Kidney (tissue), 14 donors: Measurements from ENCODE around the gene HFM1. TPM values are rescaled to one million over a fixed set of nuclear protein-coding genes. Genes with fewer than 3 reads are reported as not detected.

Source experiments
- DNase-seq, 5 donors: peaks; one replicate each; pipeline ENCODE4 v3.0.0-alpha.2; 2013 to 2020
- FAIRE-seq: peaks from 2 replicates; lab custom pipeline; 2012; peaks lifted over from hg19 to GRCh38; lab: Jason Lieb, UNC
- H3K27ac ChIP-seq, 2 donors: one replicate each; pipeline ENCODE4 v1.7.0; 2013; ENCODE audit warnings: low read depth in 2 of 2, low read length in 2 of 2, inconsistent platforms in 1 of 2
- H3K27me3 ChIP-seq: one replicate; pipeline ENCODE4 v1.7.1; 2013; ENCODE audit warnings: low read length, inconsistent platforms; ENCODE audit not compliant: control insufficient read depth, insufficient read depth
- H3K36me3 ChIP-seq, 3 donors: one replicate each; pipeline versions ENCODE4 v1.7.0 to v1.7.1; 2013; ENCODE audit warnings: low read length in 3 of 3, control low read depth in 1 of 3, inconsistent platforms in 1 of 3; ENCODE audit not compliant: insufficient read depth in 3 of 3, control insufficient read depth in 2 of 3
- H3K4me1 ChIP-seq, 3 donors: one replicate each; pipeline versions ENCODE4 v1.7.0 to v1.7.1; 2013; ENCODE audit warnings: low read length in 3 of 3, inconsistent platforms in 1 of 3, low read depth in 1 of 3; ENCODE audit not compliant: control insufficient read depth in 2 of 3, insufficient read depth in 2 of 3
- H3K4me3 ChIP-seq, 3 donors: one replicate each; pipeline versions ENCODE4 v1.7.0 to v1.8.1; 2013; ENCODE audit warnings: low read length in 3 of 3, control low read depth in 1 of 3, inconsistent platforms in 1 of 3
- H3K9ac ChIP-seq, 3 donors: one replicate each; pipeline versions ENCODE4 v1.7.0 to v1.7.1; 2013; ENCODE audit warnings: low read length in 3 of 3, control low read depth in 1 of 3, inconsistent platforms in 1 of 3
- H3K9me3 ChIP-seq, 3 donors: one replicate each; pipeline versions ENCODE4 v1.7.0 to v1.7.1; 2013; ENCODE audit warnings: low read length in 3 of 3, control low read depth in 1 of 3, inconsistent platforms in 1 of 3; ENCODE audit not compliant: control insufficient read depth in 2 of 3, insufficient read depth in 1 of 3
- intact Hi-C: fragments of 100-400 bp; cut with DNase I; formaldehyde crosslinking; loops from one replicate; pipeline ENCODE4 v1.11.1; 2022
- polyA plus RNA-seq: library from polyadenylated mRNA; stranded (reverse); fragments of 350-450 nt; fragmentation: Illumina TruSeq; extraction: RNeasy Lipid Tissue Mini Kit (QIAGEN cat#74804); gene quantifications from one replicate; pipeline ENCODE4 v1.2.3, GENCODE V29; 2014; ENCODE audit warnings: low read depth, low replicate concordance; ENCODE audit not compliant: insufficient read depth
- total RNA-seq: library from RNA; stranded (reverse); fragmentation: NEBNext Ultra II Directional; extraction: Animal tissue kit (Norgen Biotek cat#: 25700); gene quantifications from one replicate; pipeline ENCODE4 v1.2.1, GENCODE V29; 2021
- TF ChIP-seq, protein P1 (sequence below): IDR thresholded peaks from 3 replicates; pipeline ENCODE4 v1.5.1; 2012; ENCODE audit warnings: mild to moderate bottlenecking, moderate library complexity, borderline replicate concordance; ENCODE audit not compliant: insufficient read depth; ENCODE audit errors: extremely low read depth
- donor health status: control.
- donor health status: control.
- donor health status: control.
- donor health status: control.
- donor health status: control.
- donor health status: DM: yes; HTN: yes; CAD: no.
- donor health status: Normal renal cell carcinoma (clear cell type).

HFM1 gene
- total and polyA plus RNA-seq, 2 donors from 2014 or later: 1.2 TPM

DNA sequence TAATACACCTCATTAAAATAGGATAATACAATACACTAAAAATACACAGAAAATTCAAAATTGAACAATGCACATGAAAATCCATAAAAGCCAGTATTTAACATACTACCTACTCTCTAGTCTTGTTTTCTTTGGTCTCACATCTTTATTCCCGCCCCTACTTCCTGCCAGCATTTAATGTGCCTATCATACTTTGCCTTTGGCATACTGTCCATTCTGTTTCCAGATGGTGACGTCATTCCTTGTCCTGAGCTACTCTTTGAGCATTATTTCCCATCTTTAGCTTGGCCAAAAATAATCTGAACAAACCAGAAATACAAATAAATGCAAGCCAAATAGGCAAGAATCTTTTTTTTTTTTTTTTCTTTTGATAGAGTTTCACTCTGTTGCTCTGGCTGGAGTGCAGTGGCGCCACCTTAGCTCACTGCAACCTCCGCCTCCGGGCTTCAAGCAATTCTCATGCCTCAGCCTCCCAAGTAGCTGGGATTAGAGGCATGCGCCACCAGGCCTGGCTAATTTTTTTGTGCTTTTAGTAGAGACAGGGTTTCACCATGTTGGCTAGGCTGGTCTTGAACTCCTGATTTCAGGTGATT, 4.4 kb downstream of the HFM1 start:
- TF ChIP-seq, protein P1, sequence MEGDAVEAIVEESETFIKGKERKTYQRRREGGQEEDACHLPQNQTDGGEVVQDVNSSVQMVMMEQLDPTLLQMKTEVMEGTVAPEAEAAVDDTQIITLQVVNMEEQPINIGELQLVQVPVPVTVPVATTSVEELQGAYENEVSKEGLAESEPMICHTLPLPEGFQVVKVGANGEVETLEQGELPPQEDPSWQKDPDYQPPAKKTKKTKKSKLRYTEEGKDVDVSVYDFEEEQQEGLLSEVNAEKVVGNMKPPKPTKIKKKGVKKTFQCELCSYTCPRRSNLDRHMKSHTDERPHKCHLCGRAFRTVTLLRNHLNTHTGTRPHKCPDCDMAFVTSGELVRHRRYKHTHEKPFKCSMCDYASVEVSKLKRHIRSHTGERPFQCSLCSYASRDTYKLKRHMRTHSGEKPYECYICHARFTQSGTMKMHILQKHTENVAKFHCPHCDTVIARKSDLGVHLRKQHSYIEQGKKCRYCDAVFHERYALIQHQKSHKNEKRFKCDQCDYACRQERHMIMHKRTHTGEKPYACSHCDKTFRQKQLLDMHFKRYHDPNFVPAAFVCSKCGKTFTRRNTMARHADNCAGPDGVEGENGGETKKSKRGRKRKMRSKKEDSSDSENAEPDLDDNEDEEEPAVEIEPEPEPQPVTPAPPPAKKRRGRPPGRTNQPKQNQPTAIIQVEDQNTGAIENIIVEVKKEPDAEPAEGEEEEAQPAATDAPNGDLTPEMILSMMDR: no peak
- FAIRE-seq (no peak), DNase-seq (no peak)
- no peak overlapping the region for H3K4me3 ChIP-seq
- no peaks in the 10 kb centered on the region for H3K4me1 ChIP-seq
- no peaks in the 10 kb centered on the region for H3K27me3 ChIP-seq
- no peak overlapping the region for H3K27ac ChIP-seq
- H3K36me3 ChIP-seq: no peaks in the 10 kb centered on the region
- no peaks in the 10 kb centered on the region for H3K9me3 ChIP-seq
- intact Hi-C loops: no loop called here
- no peak overlapping the region for H3K9ac ChIP-seq

DNA sequence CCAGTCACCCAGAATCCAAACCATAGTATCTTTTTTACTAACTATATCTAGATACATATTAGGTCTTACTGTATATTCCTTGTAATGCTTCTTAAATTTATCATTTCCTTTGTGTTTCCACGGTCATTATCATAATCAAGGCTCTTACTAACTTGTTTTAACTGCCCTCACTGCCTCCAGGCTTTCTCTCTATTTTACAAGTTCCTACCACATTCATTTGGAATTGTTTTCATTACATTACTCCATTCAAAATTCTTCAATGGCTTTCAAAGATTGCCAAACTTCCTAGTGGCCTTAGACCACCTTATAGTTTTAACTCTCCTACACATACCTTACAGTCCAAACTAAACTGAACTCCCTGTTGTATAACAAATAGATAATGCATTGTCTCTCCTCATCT, 6.3 kb downstream of the HFM1 start:
- no peak overlapping the region for H3K27ac ChIP-seq

DNA sequence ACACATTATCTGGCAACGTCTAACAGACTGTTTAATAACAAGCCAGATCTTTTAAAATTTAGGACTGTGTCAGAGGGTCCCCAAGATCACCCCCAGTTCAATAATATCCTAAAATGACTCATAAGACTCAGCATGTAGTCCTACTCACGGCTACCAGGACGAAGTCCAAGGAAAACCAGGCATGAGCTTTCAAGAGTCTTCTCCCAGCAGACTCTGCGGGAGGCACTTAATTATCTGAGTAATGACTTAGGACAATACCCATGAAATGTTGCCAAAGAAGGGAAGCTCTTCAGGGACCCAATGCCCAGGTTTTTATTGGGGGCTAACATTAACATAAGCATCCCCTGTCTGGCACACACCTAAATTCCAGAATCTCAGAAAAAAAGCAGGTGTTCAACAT, 7.0 kb downstream of the HFM1 start:
- H3K36me3 ChIP-seq: no peaks in the 10 kb centered on the region
- H3K9me3 ChIP-seq: no peaks in the 10 kb centered on the region
- FAIRE-seq (no peak), DNase-seq (peak in 2 of 5 donors; percentile 15 to 21)
- intact Hi-C loops: no loop called here
- no peak overlapping the region for H3K27ac ChIP-seq
- H3K27me3 ChIP-seq: no peaks in the 10 kb centered on the region
- H3K4me3 ChIP-seq: no peak overlapping the region
- no peaks in the 10 kb centered on the region for H3K4me1 ChIP-seq
- TF ChIP-seq, protein P1: no peak
- H3K9ac ChIP-seq: no peak overlapping the region

More for the DNA sequence above, 6.3 kb downstream of the HFM1 start:
- no peak overlapping the region for H3K9ac ChIP-seq
- no peaks in the 10 kb centered on the region for H3K4me1 ChIP-seq
- no peaks in the 10 kb centered on the region for H3K9me3 ChIP-seq
- H3K36me3 ChIP-seq: no peaks in the 10 kb centered on the region
- H3K27me3 ChIP-seq: no peaks in the 10 kb centered on the region
- intact Hi-C loops: no loop called here
- no peak overlapping the region for H3K4me3 ChIP-seq
- TF ChIP-seq, protein P1: no peak
- DNase-seq: no peak
- FAIRE-seq: no peak

DNA sequence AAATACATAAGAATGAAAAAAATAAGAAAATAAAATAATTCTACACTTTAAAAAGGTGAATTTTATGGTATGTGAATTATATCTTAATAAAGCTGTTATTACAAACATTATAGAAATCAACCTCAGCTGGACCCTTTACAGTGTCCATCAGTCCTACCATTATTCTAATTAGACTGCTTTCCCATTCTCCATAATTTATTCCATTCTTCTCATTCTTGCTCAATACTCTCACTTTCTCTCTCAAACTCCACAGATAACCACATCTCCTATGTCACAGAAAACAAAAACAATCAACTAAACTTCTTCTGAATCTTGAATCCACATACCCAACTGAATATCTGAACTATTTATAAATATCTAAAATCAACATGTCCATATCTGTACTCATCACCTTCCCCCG, 11.6 kb downstream of the HFM1 start:
- H3K9me3 ChIP-seq: no peaks in the 10 kb centered on the region
- intact Hi-C loops: no loop called here
- TF ChIP-seq, protein P1: no peak
- H3K4me1 ChIP-seq: no peaks in the 10 kb centered on the region
- DNase-seq (no peak), FAIRE-seq (no peak)
- no peak overlapping the region for H3K9ac ChIP-seq
- H3K4me3 ChIP-seq: no peak overlapping the region
- H3K36me3 ChIP-seq: no peaks in the 10 kb centered on the region
- H3K27ac ChIP-seq: no peak overlapping the region
- no peaks in the 10 kb centered on the region for H3K27me3 ChIP-seq
